Esophagus muscularis mucosa (tissue), 4 donors: ENCODE data around the gene CENPX. TPM values are rescaled to one million over a fixed set of nuclear protein-coding genes. Genes with fewer than 3 reads are reported as not detected.

Experiments used
- DNase-seq: peaks from one replicate; pipeline ENCODE4 v3.0.0-alpha.2; 2017; ENCODE audit errors: extremely low spot score
- H3K27ac ChIP-seq, 4 donors: fragments of 200-600 bp; sonication (generic); replicated peaks in 1 of 4; 1 replicate in 3 of 4; 2 replicates in 1 of 4; pipeline ENCODE4 v1.5.1; 2016 to 2019; ENCODE audit warnings: mild to moderate bottlenecking in 1 of 4
- H3K27me3 ChIP-seq, 4 donors: fragments of 200-600 bp; sonication (generic); one replicate each; pipeline versions ENCODE4 v1.5.1 to v1.6.0; 2016 to 2019
- H3K36me3 ChIP-seq, 4 donors: fragments of 200-600 bp; sonication (generic); one replicate each; pipeline ENCODE4 v1.5.1; 2016 to 2019
- H3K4me1 ChIP-seq, 4 donors: fragments of 200-600 bp; sonication (generic); one replicate each; pipeline ENCODE4 v1.5.1; 2016 to 2019
- H3K4me3 ChIP-seq, 4 donors: fragments of 200-600 bp; sonication (generic); 1 replicate in 2 of 4; 2 replicates in 2 of 4; pipeline ENCODE4 v1.5.1; 2016 to 2019; ENCODE audit warnings: mild to moderate bottlenecking in 4 of 4, moderate library complexity in 1 of 4
- H3K9me3 ChIP-seq, 4 donors: fragments of 200-600 bp; sonication (generic); 1 replicate in 3 of 4; 2 replicates in 1 of 4; pipeline ENCODE4 v1.5.1; 2016 to 2019
- CTCF ChIP-seq, 3 experiments: fragments of 200-600 bp in 2 of 3; fragments of 450-650 bp in 1 of 3; sonication (generic) in 2 of 3; IDR thresholded peaks; one replicate each; pipeline ENCODE4 v1.5.1; 2017 to 2019; ENCODE audit warnings: antibody characterized with exemption in 3 of 3, mild to moderate bottlenecking in 2 of 3, moderate library complexity in 1 of 3
- EP300 ChIP-seq: sonication (generic); formaldehyde crosslinking; IDR thresholded peaks from one replicate; pipeline ENCODE4 v1.6.1; 2017; ENCODE audit warnings: antibody characterized with exemption
- POLR2A ChIP-seq: fragments of 450-650 bp; IDR thresholded peaks from one replicate; pipeline ENCODE4 v1.6.1; 2017; ENCODE audit warnings: antibody characterized with exemption, moderate library complexity, mild to moderate bottlenecking, low read depth
- POLR2AphosphoS5 ChIP-seq, 2 donors: sonication (generic); formaldehyde crosslinking; IDR thresholded peaks; one replicate each; pipeline ENCODE4 v1.6.1; 2017; ENCODE audit warnings: antibody characterized with exemption in 2 of 2
- WGBS: methylation state at CpG from one replicate; pipeline ENCODE4 v1.1.5; 2018; 5-methylcytosine and 5-hydroxymethylcytosine counted together
- intact Hi-C: fragments of 100-400 bp; cut with DNase I; formaldehyde crosslinking; loops from one replicate; pipeline ENCODE4 v1.15.1; 2023
- total RNA-seq, 4 donors: library from RNA; depleted of rRNA; stranded (reverse); fragments of >200 nt; gene quantifications; one replicate each; pipeline versions ENCODE4 v1.1.0 to v1.2.1, GENCODE V29; 2016

CENPX gene
- total RNA-seq, 4 donors from 2014 or later = 62.5 to 109 (median 95.5) TPM

DNA sequence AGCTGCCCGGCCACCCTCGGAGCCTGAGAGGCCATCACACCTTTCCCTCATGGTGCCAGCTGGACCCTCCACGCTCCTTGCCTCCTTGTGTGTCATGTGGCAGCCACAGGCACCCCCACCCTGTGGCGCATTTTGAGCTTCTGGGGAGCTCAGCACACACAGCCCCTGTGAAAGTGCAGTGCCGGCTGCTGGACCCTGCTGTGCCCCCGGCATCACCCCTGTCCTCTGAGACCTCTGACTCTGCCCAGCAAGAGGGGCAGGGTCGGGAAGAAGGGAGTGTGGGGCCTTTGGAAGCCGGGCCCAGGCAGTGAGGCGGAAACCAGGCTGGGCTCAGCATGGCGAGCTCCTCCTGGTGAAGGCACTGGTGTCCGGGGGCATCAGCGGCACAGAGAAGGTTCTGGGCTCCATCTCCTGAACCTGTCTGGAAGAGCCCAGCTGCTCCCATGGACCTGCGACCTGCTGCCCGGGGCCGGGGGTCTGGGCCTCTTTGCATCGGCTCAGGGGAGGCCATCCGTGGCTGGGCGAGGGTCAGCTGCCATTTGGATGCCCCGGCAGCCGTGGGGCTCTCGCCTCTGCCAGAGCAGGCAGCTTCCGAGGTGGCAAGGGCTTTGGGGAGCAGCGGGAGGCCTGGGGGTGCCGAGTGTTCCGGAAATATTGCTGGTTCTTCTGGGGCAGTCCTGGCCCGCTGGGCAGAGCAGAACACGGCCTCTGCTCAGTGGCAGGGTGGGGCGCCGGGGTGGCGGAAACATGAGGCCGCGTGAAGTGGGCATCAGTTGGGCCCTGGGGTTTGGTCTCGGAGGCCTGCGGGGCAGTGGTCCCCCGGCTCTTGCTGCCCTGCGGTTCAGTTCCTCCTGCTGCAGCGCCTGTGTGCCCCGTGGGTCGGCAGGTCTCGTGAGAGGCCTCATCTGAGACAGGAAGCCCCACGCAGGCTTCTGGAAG, 17.9 kb downstream of the CENPX start:
- whole genome bisulfite sequencing = 85% methylated on average over 24 of the region's 41 CpGs
- intact Hi-C loops = no loop called here
- H3K27me3 ChIP-seq = no peaks in the 10 kb centered on the region
- H3K36me3 ChIP-seq = peaks cover 0 to 14% (median 8%) of the 10 kb centered on the region in 4 donors
- TF ChIP-seq EP300 (no peak), CTCF (IDR thresholded peaks at IDR 0.05) (no peak), POLR2A (no peak), POLR2AphosphoS5 (IDR thresholded peaks at IDR 0.05) (no peak)
- no peak for DNase-seq
- peaks cover 28 to 43% (median 38%) of the 10 kb centered on the region in 4 donors for H3K4me1 ChIP-seq
- H3K4me3 ChIP-seq = no peak overlapping the region
- H3K9me3 ChIP-seq = no peaks in the 10 kb centered on the region
- peak overlapping the region in 3 of 4 donors; percentile 49 to 59 (median 57) for H3K27ac ChIP-seq

DNA sequence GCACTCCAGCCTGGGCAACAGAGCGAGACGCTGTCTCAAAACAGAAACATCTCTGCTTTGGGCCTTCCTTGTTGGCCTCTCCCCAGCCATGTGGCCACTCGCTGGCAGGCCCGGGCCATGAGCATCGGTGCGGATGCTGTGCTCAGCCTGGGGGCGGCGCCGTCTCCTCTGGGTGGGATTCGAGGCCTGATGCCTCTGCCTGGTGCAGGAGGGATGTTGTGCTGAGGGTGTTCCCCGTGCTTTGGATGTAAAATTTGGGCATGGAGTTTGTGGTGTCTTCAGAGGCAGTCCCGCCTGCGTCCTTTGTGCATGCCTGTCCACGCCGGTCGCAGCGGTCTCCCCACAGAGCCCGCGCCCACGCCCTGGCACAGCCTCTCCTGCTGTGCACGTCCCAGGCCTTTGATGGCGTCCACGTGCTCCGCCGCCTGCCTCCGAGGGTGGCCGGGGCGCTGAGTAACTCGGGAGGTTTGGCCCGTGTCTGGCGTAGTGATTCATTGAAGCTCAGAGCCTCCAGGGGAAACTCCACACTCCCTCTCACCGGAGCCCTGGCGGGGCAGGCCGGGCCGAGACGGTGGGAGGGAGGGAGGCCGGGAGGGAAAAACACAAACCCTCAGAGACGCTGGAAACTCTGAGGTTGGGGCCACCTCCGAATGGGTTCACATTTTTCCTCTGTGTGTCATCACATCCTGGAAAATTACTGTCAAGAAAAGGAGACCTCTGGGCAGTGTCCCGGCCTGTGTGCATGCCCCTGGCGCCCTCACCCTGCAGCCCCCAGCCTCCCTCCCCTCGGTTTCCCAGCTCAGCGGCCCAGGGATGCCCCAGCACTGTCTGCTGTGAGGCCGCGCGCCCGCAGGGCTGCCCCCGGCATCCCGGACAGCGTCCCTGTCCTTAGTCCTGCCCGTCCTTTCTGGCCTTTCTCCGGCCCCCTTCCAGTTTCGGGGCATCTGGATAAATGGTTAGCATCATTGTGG, 19.0 kb downstream of the CENPX start:
- peak overlapping the region in 2 of 4 donors; percentile 7 to 20 for H3K4me3 ChIP-seq
- peak overlapping the region; percentile 28 to 59 (median 53) for H3K27ac ChIP-seq
- peaks cover 22 to 43% (median 38%) of the 10 kb centered on the region in 4 donors for H3K4me1 ChIP-seq
- DNase-seq = no peak
- no peaks in the 10 kb centered on the region for H3K27me3 ChIP-seq
- intact Hi-C loops = no loop called here
- H3K9me3 ChIP-seq = no peaks in the 10 kb centered on the region
- whole genome bisulfite sequencing = 60% methylated on average over 35 of the region's 53 CpGs
- peaks cover 0 to 8% (median 2%) of the 10 kb centered on the region in 4 donors for H3K36me3 ChIP-seq
- TF ChIP-seq EP300 (no peak), POLR2AphosphoS5 (IDR thresholded peaks at IDR 0.05) (peak; percentile 41 to 57), CTCF (IDR thresholded peaks at IDR 0.05) (no peak)

DNA sequence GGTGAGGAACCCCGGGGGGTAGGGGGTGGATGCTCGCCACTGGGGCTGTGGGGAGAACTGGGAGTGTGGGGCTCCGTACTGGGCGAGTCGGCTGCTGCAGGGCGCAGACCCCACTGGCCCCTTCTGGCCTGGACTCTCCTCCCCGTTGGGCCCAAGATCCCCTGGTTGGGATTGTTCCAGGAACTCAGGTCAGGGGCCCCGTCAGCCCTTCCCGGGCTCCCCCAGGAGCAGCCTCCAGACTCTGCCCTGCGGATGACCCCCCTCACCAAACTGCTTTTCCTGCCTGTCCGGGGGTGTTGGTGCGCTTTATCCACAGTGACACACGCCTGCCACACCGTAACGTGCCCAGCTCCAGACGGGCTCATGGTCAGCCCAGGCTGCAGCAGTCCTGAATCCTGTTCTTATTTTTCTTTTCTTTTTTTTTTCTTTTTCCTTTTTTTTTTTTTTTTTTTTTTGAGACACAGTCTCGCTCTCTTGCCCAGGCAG, 21.1 kb downstream of the CENPX start:
- Histone ChIP-seq H3K9me3 (no peaks in the 10 kb centered on the region), H3K4me1 (peaks cover 17 to 38% (median 35%) of the 10 kb centered on the region in 4 donors), H3K36me3 (peaks cover 0 to 15% (median 9%) of the 10 kb centered on the region in 4 donors), H3K27ac (no peak overlapping the region), H3K27me3 (no peaks in the 10 kb centered on the region), H3K4me3 (no peak overlapping the region)
- TF ChIP-seq CTCF (IDR thresholded peaks at IDR 0.05) (no peak), EP300 (no peak), POLR2AphosphoS5 (IDR thresholded peaks at IDR 0.05) (no peak), POLR2A (no peak)
- no peak for DNase-seq
- WGBS = 89% methylated on average over 12 of the region's 17 CpGs
- intact Hi-C loops = no loop called here

- WGBS = 87% methylated on average over 16 of the region's 32 CpGs
- intact Hi-C loops = no loop called here
Observed at GRCh38 chr17:82000803-82001570, 21.7 kb downstream of the CENPX start.

More at GRCh38 chr17:82000803-82001570, 21.7 kb downstream of the CENPX start:
- TF ChIP-seq POLR2A = no peak
- no peak for TF ChIP-seq EP300
- no peak for TF ChIP-seq POLR2AphosphoS5 (IDR thresholded peaks at IDR 0.05)
- TF ChIP-seq CTCF (IDR thresholded peaks at IDR 0.05) = no peak
- Histone ChIP-seq H3K36me3 (peaks cover 0 to 22% (median 14%) of the 10 kb centered on the region in 4 donors), H3K27ac (no peak overlapping the region), H3K9me3 (no peaks in the 10 kb centered on the region), H3K4me1 (peaks cover 14 to 32% (median 28%) of the 10 kb centered on the region in 4 donors), H3K27me3 (no peaks in the 10 kb centered on the region), H3K4me3 (no peak overlapping the region)
- DNase-seq = no peak
